Right hindlimb (tissue), 1 donor: ENCODE measurements around the gene ASCL5.
A peak's percentile ranks its signal among the peaks of the same experiment; 100 is the strongest.

ENCODE experiments used
- DNase-seq: peaks from one replicate; pipeline ENCODE4 v3.0.0-alpha.2; 2018

Gene ASCL5

GRCh38 chr1:201136355-201137023, 9.5 kb upstream of the ASCL5 start:
- DNase-seq = no peak

- no peak for DNase-seq
These were observed 7.4 kb upstream of the ASCL5 start for GRCh38 chr1:201134405-201134804.

- DNase-seq = no peak
These were observed 4.4 kb upstream of the ASCL5 start for GRCh38 chr1:201131398-201131797.

- no peak for DNase-seq
These were observed 2.0 kb upstream of the ASCL5 start for GRCh38 chr1:201128962-201129361.

GRCh38 chr1:201128476-201128875, 1.5 kb upstream of the ASCL5 start:
- no peak for DNase-seq

GRCh38 chr1:201127755-201128455, 921 bp upstream of the ASCL5 start:
- DNase-seq = no peak

GRCh38 chr1:201126463-201126831, 537 bp downstream of the ASCL5 start:
- no peak for DNase-seq

- no peak for DNase-seq
These were observed 1.2 kb downstream of the ASCL5 start for GRCh38 chr1:201125800-201126199.

GRCh38 chr1:201125019-201125418, 2.0 kb downstream of the ASCL5 start:
- DNase-seq = peak; percentile 46

- DNase-seq = no peak
These were observed 3.1 kb downstream of the ASCL5 start for GRCh38 chr1:201123866-201124265.

GRCh38 chr1:201122321-201122957, 4.5 kb downstream of the ASCL5 start:
- no peak for DNase-seq

GRCh38 chr1:201119206-201120197, 7.5 kb downstream of the ASCL5 start:
- DNase-seq = peak; percentile 56

GRCh38 chr1:201116091-201116490, 10.9 kb downstream of the ASCL5 start:
- DNase-seq = no peak

GRCh38 chr1:201115390-201115937, 11.5 kb downstream of the ASCL5 start:
- no peak for DNase-seq

- peak; percentile 93 for DNase-seq
These were observed 12.5 kb downstream of the ASCL5 start for GRCh38 chr1:201114245-201115131.

- no peak for DNase-seq
These were observed 13.3 kb downstream of the ASCL5 start for GRCh38 chr1:201113451-201114244.

- DNase-seq = no peak
These were observed 14.1 kb downstream of the ASCL5 start for GRCh38 chr1:201112926-201113325.

GRCh38 chr1:201112173-201112731, 14.7 kb downstream of the ASCL5 start, which contains the start of gene CACNA1S:
Gene CACNA1S, minus strand, starts transcription at chr1:201112426. Its CDS starts 87 bp downstream, at chr1:201112339.
- peak; percentile 65 for DNase-seq

GRCh38 chr1:201111672-201112071, 15.3 kb downstream of the ASCL5 start:
- DNase-seq = no peak

- no peak for DNase-seq
These were observed 15.8 kb downstream of the ASCL5 start for GRCh38 chr1:201111156-201111555.
